ENCODE data around the gene NCOR1.

NCOR1 gene

DNA sequence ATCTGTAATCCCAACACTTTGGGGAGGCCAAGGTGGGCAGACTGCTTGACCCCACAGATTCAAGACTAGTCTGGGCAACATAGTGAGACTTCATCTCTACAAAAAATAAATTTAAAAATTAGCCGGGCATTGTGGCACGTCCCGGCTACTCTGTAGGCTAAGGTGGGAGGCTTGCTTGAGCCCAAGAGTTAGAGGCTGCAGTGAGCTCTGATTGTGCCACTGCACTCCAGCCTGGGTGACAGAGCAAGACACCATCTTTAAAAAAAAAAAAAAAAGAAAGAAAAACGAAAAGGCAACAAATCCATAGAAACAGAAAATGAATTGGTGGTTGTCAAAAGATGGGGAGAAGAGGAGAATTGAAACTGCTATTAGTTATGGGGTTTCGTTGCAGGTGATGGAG lies 27.7 kb downstream of the NCOR1 start:
- TF ChIP-seq RAD21 (IDR thresholded peaks at IDR 0.05; ENCODE audit: low read depth) (no peak), TAF1 (IDR thresholded peaks at IDR 0.05; ENCODE audit: low read depth) (no peak), TEAD4 (IDR thresholded peaks at IDR 0.05) (no peak), TCF12 (IDR thresholded peaks at IDR 0.05; ENCODE audit: low read depth) (no peak), FOXM1 (IDR thresholded peaks at IDR 0.05; ENCODE audit: borderline replicate concordance, low read depth) (no peak), NFIC (IDR thresholded peaks at IDR 0.05) (no peak), ZBTB7A (IDR thresholded peaks at IDR 0.05; ENCODE audit: low read depth) (no peak), EP300 (IDR thresholded peaks at IDR 0.05; ENCODE audit: borderline replicate concordance) (no peak), CEBPB (IDR thresholded peaks at IDR 0.05) (no peak), CREB1 (IDR thresholded peaks at IDR 0.05; ENCODE audit: low read depth) (no peak), EGR1 (IDR thresholded peaks at IDR 0.05) (no peak)
- TF ChIP-seq, protein P1, sequence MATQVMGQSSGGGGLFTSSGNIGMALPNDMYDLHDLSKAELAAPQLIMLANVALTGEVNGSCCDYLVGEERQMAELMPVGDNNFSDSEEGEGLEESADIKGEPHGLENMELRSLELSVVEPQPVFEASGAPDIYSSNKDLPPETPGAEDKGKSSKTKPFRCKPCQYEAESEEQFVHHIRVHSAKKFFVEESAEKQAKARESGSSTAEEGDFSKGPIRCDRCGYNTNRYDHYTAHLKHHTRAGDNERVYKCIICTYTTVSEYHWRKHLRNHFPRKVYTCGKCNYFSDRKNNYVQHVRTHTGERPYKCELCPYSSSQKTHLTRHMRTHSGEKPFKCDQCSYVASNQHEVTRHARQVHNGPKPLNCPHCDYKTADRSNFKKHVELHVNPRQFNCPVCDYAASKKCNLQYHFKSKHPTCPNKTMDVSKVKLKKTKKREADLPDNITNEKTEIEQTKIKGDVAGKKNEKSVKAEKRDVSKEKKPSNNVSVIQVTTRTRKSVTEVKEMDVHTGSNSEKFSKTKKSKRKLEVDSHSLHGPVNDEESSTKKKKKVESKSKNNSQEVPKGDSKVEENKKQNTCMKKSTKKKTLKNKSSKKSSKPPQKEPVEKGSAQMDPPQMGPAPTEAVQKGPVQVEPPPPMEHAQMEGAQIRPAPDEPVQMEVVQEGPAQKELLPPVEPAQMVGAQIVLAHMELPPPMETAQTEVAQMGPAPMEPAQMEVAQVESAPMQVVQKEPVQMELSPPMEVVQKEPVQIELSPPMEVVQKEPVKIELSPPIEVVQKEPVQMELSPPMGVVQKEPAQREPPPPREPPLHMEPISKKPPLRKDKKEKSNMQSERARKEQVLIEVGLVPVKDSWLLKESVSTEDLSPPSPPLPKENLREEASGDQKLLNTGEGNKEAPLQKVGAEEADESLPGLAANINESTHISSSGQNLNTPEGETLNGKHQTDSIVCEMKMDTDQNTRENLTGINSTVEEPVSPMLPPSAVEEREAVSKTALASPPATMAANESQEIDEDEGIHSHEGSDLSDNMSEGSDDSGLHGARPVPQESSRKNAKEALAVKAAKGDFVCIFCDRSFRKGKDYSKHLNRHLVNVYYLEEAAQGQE (IDR thresholded peaks at IDR 0.05; ENCODE audit: low read depth): no peak
- TF ChIP-seq, protein P2, sequence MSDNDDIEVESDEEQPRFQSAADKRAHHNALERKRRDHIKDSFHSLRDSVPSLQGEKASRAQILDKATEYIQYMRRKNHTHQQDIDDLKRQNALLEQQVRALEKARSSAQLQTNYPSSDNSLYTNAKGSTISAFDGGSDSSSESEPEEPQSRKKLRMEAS (IDR thresholded peaks at IDR 0.05): no peak
- TF ChIP-seq, protein P3, sequence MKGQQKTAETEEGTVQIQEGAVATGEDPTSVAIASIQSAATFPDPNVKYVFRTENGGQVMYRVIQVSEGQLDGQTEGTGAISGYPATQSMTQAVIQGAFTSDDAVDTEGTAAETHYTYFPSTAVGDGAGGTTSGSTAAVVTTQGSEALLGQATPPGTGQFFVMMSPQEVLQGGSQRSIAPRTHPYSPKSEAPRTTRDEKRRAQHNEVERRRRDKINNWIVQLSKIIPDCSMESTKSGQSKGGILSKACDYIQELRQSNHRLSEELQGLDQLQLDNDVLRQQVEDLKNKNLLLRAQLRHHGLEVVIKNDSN (IDR thresholded peaks at IDR 0.05): no peak

DNA sequence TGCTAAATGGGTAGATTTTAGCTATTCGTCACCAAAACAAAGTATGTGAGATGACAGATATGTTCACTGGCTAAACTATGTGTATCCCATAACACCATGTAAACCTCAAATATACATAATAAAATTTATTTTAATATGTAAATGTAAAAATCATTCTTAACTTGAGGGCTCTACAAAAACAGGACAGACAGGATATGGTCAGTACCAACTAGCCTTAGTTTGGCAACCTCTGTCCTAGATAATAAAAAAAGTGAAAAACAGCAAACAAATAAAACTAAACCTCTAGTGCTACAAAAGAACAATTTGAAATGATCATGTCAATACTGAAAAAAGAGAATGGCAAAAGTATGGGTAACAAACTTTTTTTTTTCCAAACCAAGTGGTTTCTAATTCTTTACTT lies 33.8 kb downstream of the NCOR1 start:
- no peak for TF ChIP-seq TEAD4 (IDR thresholded peaks at IDR 0.05)
- TF ChIP-seq EP300 (IDR thresholded peaks at IDR 0.05; ENCODE audit: borderline replicate concordance): no peak
- TF ChIP-seq, protein P3 (IDR thresholded peaks at IDR 0.05): no peak
- no peak for TF ChIP-seq CEBPB (IDR thresholded peaks at IDR 0.05)
- TF ChIP-seq RAD21 (IDR thresholded peaks at IDR 0.05; ENCODE audit: low read depth): no peak
- no peak for TF ChIP-seq EGR1 (IDR thresholded peaks at IDR 0.05)

DNA sequence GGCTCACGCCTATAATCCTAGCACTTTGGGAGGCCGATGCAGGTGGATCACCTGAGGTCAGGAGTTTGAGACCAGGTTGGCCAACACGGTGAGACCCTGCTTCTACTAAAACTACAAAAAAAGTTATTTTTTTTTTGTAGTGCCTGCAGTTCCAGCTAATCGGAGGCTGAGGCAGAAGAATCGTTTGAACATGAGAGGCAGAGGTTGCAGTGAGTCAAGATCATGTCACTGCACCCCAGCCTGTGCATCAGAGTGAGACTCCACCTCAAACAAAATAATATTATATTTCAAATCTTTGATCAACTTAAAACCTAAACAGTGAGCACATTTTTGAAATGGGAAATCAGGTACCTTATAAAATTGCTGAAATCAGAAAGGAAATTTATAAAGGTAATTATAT lies 36.5 kb downstream of the NCOR1 start:
- TF ChIP-seq CEBPB (IDR thresholded peaks at IDR 0.05) (no peak), EP300 (IDR thresholded peaks at IDR 0.05; ENCODE audit: borderline replicate concordance) (no peak), EGR1 (IDR thresholded peaks at IDR 0.05) (no peak), NFIC (IDR thresholded peaks at IDR 0.05) (no peak), TAF1 (IDR thresholded peaks at IDR 0.05; ENCODE audit: low read depth) (no peak), TCF12 (IDR thresholded peaks at IDR 0.05; ENCODE audit: low read depth) (no peak), ZBTB7A (IDR thresholded peaks at IDR 0.05; ENCODE audit: low read depth) (no peak), CREB1 (IDR thresholded peaks at IDR 0.05; ENCODE audit: low read depth) (no peak), RAD21 (IDR thresholded peaks at IDR 0.05; ENCODE audit: low read depth) (no peak), TEAD4 (IDR thresholded peaks at IDR 0.05) (no peak)
- TF ChIP-seq, protein P3 (IDR thresholded peaks at IDR 0.05): no peak
- TF ChIP-seq, protein P1 (IDR thresholded peaks at IDR 0.05; ENCODE audit: low read depth): no peak
- TF ChIP-seq, protein P2 (IDR thresholded peaks at IDR 0.05): no peak

DNA sequence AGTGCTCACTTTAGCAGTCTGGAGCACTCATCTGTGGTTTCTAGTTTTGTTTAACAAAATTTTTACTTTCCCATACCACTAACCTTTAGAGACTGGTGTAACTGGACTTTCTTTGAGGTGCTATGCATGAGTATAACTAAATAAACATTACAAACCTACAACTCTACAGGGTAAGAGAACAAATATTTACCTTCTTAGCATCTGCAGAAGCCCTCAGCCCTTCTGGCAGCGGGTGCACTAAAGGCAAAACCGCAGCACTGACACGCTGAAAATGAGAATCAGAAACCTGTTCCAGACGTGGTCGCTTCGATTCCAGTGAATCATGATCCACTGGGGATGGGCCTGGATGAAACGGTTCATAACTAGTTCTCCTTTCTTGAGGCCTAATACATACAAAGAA lies 43.7 kb downstream of the NCOR1 start:
- TF ChIP-seq, protein P3 (IDR thresholded peaks at IDR 0.05): no peak
- TF ChIP-seq TEAD4 (IDR thresholded peaks at IDR 0.05): no peak
- TF ChIP-seq RAD21 (IDR thresholded peaks at IDR 0.05; ENCODE audit: low read depth): no peak
- no peak for TF ChIP-seq CEBPB (IDR thresholded peaks at IDR 0.05)
- TF ChIP-seq YY1 (IDR thresholded peaks at IDR 0.05; ENCODE audit: low read depth): no peak
- TF ChIP-seq, protein P2 (IDR thresholded peaks at IDR 0.05): no peak

DNA sequence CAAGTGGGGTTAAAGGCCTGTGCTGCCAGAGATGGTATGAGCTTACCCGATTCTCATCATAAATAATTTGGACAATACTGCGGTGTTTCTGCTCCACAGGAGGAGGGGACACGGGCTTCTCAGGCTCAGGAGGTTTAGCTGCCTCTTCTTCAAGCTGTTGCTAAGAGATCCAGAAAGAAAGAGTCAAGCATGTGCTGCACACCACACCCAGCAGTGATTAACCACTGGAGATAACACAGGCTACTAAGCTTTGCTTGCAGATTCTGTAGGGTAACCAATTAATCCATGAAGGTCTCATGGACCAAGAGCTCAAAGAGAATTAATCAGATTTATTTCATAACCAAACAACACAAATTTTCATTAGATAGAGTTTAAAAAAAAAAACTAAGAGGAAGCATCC lies 56.6 kb downstream of the NCOR1 start:
- TF ChIP-seq, protein P2 (IDR thresholded peaks at IDR 0.05): no peak
- TF ChIP-seq ZBTB7A (IDR thresholded peaks at IDR 0.05; ENCODE audit: low read depth): no peak

Data from Ishikawa (cell line).